Nephron (organoid): ENCODE data around the gene MXRA8.

Experiments used
- H3K27ac Mint-ChIP-seq, 3 experiments: 2 replicates each; pipeline ENCODE4 v1.8.0; 2020; ENCODE audit warnings: mixed read lengths in 3 of 3, mild to moderate bottlenecking in 2 of 3, moderate library complexity in 1 of 3
- H3K27me3 Mint-ChIP-seq: 2 replicates; pipeline ENCODE4 v1.8.0; 2021; ENCODE audit warnings: low read depth, mild to moderate bottlenecking, moderate library complexity, mixed read lengths
- H3K36me3 Mint-ChIP-seq: 2 replicates; pipeline ENCODE4 v1.8.0; 2020; ENCODE audit warnings: low read depth, mixed read lengths
- H3K4me1 Mint-ChIP-seq: 2 replicates; pipeline ENCODE4 v1.8.0; 2020; ENCODE audit warnings: mixed read lengths
- H3K4me3 Mint-ChIP-seq, 3 experiments: 2 replicates each; pipeline ENCODE4 v1.8.0; 2020; ENCODE audit warnings: mild to moderate bottlenecking in 3 of 3, mixed read lengths in 3 of 3, moderate library complexity in 2 of 3
- H3K9me3 Mint-ChIP-seq: 2 replicates; pipeline ENCODE4 v1.8.0; 2020; ENCODE audit warnings: mixed read lengths
- CTCF ChIP-seq, 3 experiments: fragments of 200-600 bp; sonication (generic); IDR thresholded peaks; one replicate each; pipeline ENCODE4 v1.5.0; 2021; ENCODE audit warnings: antibody characterized with exemption in 3 of 3; ENCODE audit not compliant: unreplicated experiment in 3 of 3

Gene MXRA8

DNA sequence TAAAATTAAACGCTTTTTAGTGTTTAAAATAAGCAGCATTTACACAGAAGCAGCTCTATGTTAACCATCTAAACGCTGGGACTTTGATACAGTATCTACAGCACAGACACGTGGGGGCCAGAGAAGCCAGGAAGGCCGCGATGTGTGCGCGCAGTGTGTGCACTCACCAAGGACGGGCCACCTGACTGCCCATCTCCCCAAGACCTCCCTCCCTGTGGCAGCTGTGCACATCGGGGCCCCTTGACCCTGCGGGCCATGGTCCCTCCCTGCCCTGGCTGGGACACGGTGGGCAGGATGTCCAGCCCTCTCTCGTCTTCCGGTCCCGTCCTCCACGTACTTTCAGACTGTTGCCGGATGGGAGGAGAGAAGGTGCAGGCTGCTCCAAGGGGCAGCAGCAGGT, 23.1 kb downstream of the MXRA8 start:
- Mint-ChIP-seq H3K4me1 (no peaks in the 10 kb centered on the region), H3K27me3 (no peaks in the 10 kb centered on the region), H3K27ac (no peak overlapping the region), H3K36me3 (no peaks in the 10 kb centered on the region), H3K4me3 (no peak overlapping the region), H3K9me3 (no peaks in the 10 kb centered on the region)
- TF ChIP-seq CTCF (IDR thresholded peaks at IDR 0.05; ENCODE audit: unreplicated experiment in 3 of 3), result no peak

DNA sequence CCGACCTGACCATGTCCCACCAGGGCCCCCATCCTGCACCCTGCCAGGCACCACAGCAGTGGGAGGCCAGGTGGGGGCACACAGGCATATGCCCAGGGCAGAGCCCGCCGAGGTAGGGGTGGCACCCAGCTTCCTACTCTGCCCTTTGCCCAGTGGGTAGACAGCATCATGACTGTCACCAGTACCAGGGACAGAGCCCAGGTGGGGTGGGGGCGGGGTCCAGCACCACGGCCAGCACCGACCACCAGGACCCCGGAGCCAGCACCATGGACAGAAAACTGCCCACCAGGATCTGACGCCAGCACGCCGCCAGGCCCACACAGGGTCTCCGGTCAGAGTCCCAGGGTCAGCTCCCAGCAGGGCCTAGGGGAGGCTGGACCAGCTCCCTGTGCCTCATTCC, 23.5 kb downstream of the MXRA8 start:
- no peak for TF ChIP-seq CTCF (IDR thresholded peaks at IDR 0.05; ENCODE audit: unreplicated experiment in 3 of 3)
- H3K27ac Mint-ChIP-seq, result no peak overlapping the region
- H3K4me3 Mint-ChIP-seq, result no peak overlapping the region
- H3K4me1 Mint-ChIP-seq, result peaks cover 2% of the 10 kb centered on the region
- no peaks in the 10 kb centered on the region for H3K27me3 Mint-ChIP-seq
- peaks cover 1% of the 10 kb centered on the region for H3K36me3 Mint-ChIP-seq
- H3K9me3 Mint-ChIP-seq, result no peaks in the 10 kb centered on the region

DNA sequence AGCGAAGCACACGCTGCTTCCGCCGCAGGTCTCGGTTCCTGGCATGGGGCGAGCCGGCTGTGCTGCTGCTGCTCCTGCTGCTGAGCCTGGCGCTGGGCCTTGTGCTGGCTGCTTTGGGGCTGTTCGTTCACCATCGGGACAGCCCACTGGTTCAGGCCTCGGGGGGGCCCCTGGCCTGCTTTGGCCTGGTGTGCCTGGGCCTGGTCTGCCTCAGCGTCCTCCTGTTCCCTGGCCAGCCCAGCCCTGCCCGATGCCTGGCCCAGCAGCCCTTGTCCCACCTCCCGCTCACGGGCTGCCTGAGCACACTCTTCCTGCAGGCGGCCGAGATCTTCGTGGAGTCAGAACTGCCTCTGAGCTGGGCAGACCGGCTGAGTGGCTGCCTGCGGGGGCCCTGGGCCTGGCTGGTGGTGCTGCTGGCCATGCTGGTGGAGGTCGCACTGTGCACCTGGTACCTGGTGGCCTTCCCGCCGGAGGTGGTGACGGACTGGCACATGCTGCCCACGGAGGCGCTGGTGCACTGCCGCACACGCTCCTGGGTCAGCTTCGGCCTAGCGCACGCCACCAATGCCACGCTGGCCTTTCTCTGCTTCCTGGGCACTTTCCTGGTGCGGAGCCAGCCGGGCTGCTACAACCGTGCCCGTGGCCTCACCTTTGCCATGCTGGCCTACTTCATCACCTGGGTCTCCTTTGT, 24.7 kb downstream of the MXRA8 start:
- Mint-ChIP-seq H3K27me3 (no peaks in the 10 kb centered on the region), H3K36me3 (peaks cover 4% of the 10 kb centered on the region), H3K4me3 (no peak overlapping the region), H3K27ac (no peak overlapping the region), H3K4me1 (peaks cover 5% of the 10 kb centered on the region), H3K9me3 (no peaks in the 10 kb centered on the region)
- TF ChIP-seq CTCF (IDR thresholded peaks at IDR 0.05; ENCODE audit: unreplicated experiment in 3 of 3), result no peak

- no peak overlapping the region for H3K27ac Mint-ChIP-seq
- no peaks in the 10 kb centered on the region for H3K27me3 Mint-ChIP-seq
- no peaks in the 10 kb centered on the region for H3K9me3 Mint-ChIP-seq
- H3K36me3 Mint-ChIP-seq, result peaks cover 4% of the 10 kb centered on the region
- H3K4me3 Mint-ChIP-seq, result no peak overlapping the region
- peaks cover 5% of the 10 kb centered on the region for H3K4me1 Mint-ChIP-seq
- TF ChIP-seq CTCF (IDR thresholded peaks at IDR 0.05; ENCODE audit: unreplicated experiment in 3 of 3), result no peak
These were observed 25.4 kb downstream of the MXRA8 start for GRCh38 chr1:1332774-1333480.

- no peak overlapping the region for H3K27ac Mint-ChIP-seq
- peaks cover 5% of the 10 kb centered on the region for H3K4me1 Mint-ChIP-seq
- peaks cover 4% of the 10 kb centered on the region for H3K36me3 Mint-ChIP-seq
- H3K9me3 Mint-ChIP-seq, result no peaks in the 10 kb centered on the region
- TF ChIP-seq CTCF (IDR thresholded peaks at IDR 0.05; ENCODE audit: unreplicated experiment in 3 of 3), result no peak
- no peak overlapping the region for H3K4me3 Mint-ChIP-seq
- no peaks in the 10 kb centered on the region for H3K27me3 Mint-ChIP-seq
These were observed 26.2 kb downstream of the MXRA8 start for GRCh38 chr1:1332031-1332755.
